ENCODE data around the gene PLEKHG2. TPM values are rescaled to one million over a fixed set of nuclear protein-coding genes. Genes with fewer than 3 reads are reported as not detected.
A peak's percentile ranks its signal among the peaks of the same experiment; 100 is the strongest.

Gene PLEKHG2
- polyA plus RNA-seq, 2 of the 4 experiments (the other 2 are of a cell fraction), result 21.6 to 41.7 TPM

GRCh38 chr19:39403331-39404312 lies 8.8 kb upstream of the PLEKHG2 start:
- ChIA-PET CTCF (interaction anchor here (1.0 to 21.4 kb wide), 7 partner anchors 8 to 1170 kb away, joined by 3 to 484 read pairs (median 8); partner anchors contain the start of genes MED29, PAF1, PLEKHG2 and RPS16), POLR2A (interaction anchor here (0.5 to 9.4 kb wide), 11 partner anchors 8 to 292 kb away, joined by 3 to 140 read pairs (median 3); partner anchors contain the start of genes EID2B, MED29, PAF1 and PLEKHG2)
- Histone ChIP-seq H3K9me3 (no peaks in the 10 kb centered on the region), H3K4me1 (peaks cover 77% of the 10 kb centered on the region), H3K4me3 (peak overlapping the region; percentile 43), H3K27ac (peak overlapping the region; percentile 94 to 99), H3K4me2 (peak overlapping the region; percentile 95)
- WGBS (ENCODE audit: missing lambda C conversion rate), result 2% methylated on average over 40 of the region's 43 CpGs
- DNase-seq (ENCODE audit: low read depth in 1 of 2, low spot score in 1 of 2) (peak; percentile 98 to 99), FAIRE-seq (peak; percentile 65), ATAC-seq (peak; percentile 21 to 49)
- TF ChIP-seq GATA3 (IDR thresholded peaks at IDR 0.05; ENCODE audit: borderline replicate concordance) (peak; percentile 87), E2F6 (IDR thresholded peaks at IDR 0.05; ENCODE audit: borderline replicate concordance, low read depth) (peak; percentile 75; the same call in 1 of the 2 replicates), FOSB (CRISPR knock-in tag; IDR thresholded peaks at IDR 0.05) (peak; percentile 85; the same call in 1 of the 2 replicates), CHD2 (IDR thresholded peaks at IDR 0.05; ENCODE audit: low read length, partially characterized antibody) (peak; percentile 55), RFX5 (IDR thresholded peaks at IDR 0.05) (peak; percentile 61; the same call in 1 of the 2 replicates), HOXB5 (CRISPR knock-in tag; IDR thresholded peaks at IDR 0.05) (peak; percentile 58), MAFK (IDR thresholded peaks at IDR 0.05; ENCODE audit: partially characterized antibody) (peak; percentile 100), JUNB (IDR thresholded peaks at IDR 0.05) (peak; percentile 87), EHF (CRISPR knock-in tag; IDR thresholded peaks at IDR 0.05) (peak; percentile 61; the same call in 1 of the 2 replicates), EHMT2 (IDR thresholded peaks at IDR 0.05; ENCODE audit: low read depth) (no peak), FOSL2 (IDR thresholded peaks at IDR 0.05) (peak; percentile 82), FOSL2 (CRISPR knock-in tag; IDR thresholded peaks at IDR 0.05) (peak; percentile 100), NFE2L2 (conservative IDR thresholded peaks at IDR 0.05; ENCODE audit: low read length) (peak; percentile 97), SREBF2 (IDR thresholded peaks at IDR 0.05) (no peak), SMC3 (IDR thresholded peaks at IDR 0.05) (peak; percentile 39; the same call in 1 of the 3 replicates), RAD21 (conservative IDR thresholded peaks at IDR 0.05 in 1 of 2, IDR thresholded peaks at IDR 0.05 in 1 of 2) (0 out of 5 replicates have a peak, but pooled peaks of 1 of the 2 experiments have one; percentile 33), TFCP2L1 (CRISPR knock-in tag; IDR thresholded peaks at IDR 0.05) (peak; percentile 97), TP53 (CRISPR knock-in tag; IDR thresholded peaks at IDR 0.05) (peak; percentile 76; the same call in 1 of the 2 replicates), ZC3H11A (IDR thresholded peaks at IDR 0.05) (no peak), HOXA7 (CRISPR knock-in tag; IDR thresholded peaks at IDR 0.05) (peak; percentile 94), MAZ (IDR thresholded peaks at IDR 0.05; ENCODE audit: borderline replicate concordance, low read depth, low read length) (peak; percentile 89; the same call in 1 of the 2 replicates), CEBPB (IDR thresholded peaks at IDR 0.05) (peak in 1 of 2 experiments; percentile 37; a peak in 1 of 4 replicates), REST (IDR thresholded peaks at IDR 0.05) (no peak), EP300 (IDR thresholded peaks at IDR 0.05) (peak in 1 of 2 experiments; percentile 74; a peak in 3 of 5 replicates), USF2 (IDR thresholded peaks at IDR 0.05) (peak; percentile 27; the same call in 1 of the 2 replicates), HEYL (CRISPR knock-in tag; IDR thresholded peaks at IDR 0.05) (no peak), MYC (IDR thresholded peaks at IDR 0.05; ENCODE audit: borderline replicate concordance, low read length) (peak; percentile 86; the same call in 1 of the 2 replicates), RARB (CRISPR knock-in tag; IDR thresholded peaks at IDR 0.05) (peak; percentile 59), JUN (IDR thresholded peaks at IDR 0.05) (peak; percentile 86 to 98; a peak in 4 of 5 replicates)
- TF ChIP-seq, protein P1, sequence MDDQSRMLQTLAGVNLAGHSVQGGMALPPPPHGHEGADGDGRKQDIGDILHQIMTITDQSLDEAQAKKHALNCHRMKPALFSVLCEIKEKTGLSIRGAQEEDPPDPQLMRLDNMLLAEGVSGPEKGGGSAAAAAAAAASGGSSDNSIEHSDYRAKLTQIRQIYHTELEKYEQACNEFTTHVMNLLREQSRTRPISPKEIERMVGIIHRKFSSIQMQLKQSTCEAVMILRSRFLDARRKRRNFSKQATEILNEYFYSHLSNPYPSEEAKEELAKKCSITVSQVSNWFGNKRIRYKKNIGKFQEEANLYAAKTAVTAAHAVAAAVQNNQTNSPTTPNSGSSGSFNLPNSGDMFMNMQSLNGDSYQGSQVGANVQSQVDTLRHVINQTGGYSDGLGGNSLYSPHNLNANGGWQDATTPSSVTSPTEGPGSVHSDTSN (IDR thresholded peaks at IDR 0.05), result peak; percentile 50; the same call in 1 of the 2 replicates
- TF ChIP-seq, protein P2, sequence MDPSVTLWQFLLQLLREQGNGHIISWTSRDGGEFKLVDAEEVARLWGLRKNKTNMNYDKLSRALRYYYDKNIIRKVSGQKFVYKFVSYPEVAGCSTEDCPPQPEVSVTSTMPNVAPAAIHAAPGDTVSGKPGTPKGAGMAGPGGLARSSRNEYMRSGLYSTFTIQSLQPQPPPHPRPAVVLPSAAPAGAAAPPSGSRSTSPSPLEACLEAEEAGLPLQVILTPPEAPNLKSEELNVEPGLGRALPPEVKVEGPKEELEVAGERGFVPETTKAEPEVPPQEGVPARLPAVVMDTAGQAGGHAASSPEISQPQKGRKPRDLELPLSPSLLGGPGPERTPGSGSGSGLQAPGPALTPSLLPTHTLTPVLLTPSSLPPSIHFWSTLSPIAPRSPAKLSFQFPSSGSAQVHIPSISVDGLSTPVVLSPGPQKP (IDR thresholded peaks at IDR 0.05; ENCODE audit: low read depth, low read length), result no peak
- TF ChIP-seq, protein P3, sequence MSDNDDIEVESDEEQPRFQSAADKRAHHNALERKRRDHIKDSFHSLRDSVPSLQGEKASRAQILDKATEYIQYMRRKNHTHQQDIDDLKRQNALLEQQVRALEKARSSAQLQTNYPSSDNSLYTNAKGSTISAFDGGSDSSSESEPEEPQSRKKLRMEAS (IDR thresholded peaks at IDR 0.05), result peak; percentile 86

Data from A549 (cell line).